Measurements from ENCODE around the gene CT45A9. TPM values are rescaled to one million over a fixed set of nuclear protein-coding genes. Genes with fewer than 3 reads are reported as not detected.

Gene CT45A9
- total RNA-seq, 1 experiment from 2014 or later = not detected

Other genes starting within 250 kb of the CT45A9 start
- gene CT45A1, start 158.2 kb downstream of the CT45A9 start, total RNA-seq (2021) = not detected in 3 replicates
- gene CT45A3, start 103.6 kb downstream of the CT45A9 start, total RNA-seq (2021) = not detected in 3 replicates
- not detected in 3 replicates for gene CT45A5, start 86.3 kb downstream of the CT45A9 start, total RNA-seq (2021)
- not detected in 3 replicates for gene CT45A6, start 69.0 kb downstream of the CT45A9 start, total RNA-seq (2021)
- gene CT45A2, start 51.8 kb downstream of the CT45A9 start, total RNA-seq (2021) = not detected in 3 replicates
- gene CT45A7, start 34.5 kb downstream of the CT45A9 start, total RNA-seq (2021) = not detected in 3 replicates
- not detected in 3 replicates for gene CT45A8, start 17.3 kb downstream of the CT45A9 start, total RNA-seq (2021)
- gene CT45A10, start 21.6 kb upstream of the CT45A9 start, total RNA-seq (2021) = 0.33 TPM in 1 of 3 replicates, not detected in the others
- not detected in 3 replicates for gene SAGE1, start 21.9 kb upstream of the CT45A9 start, total RNA-seq (2021)
- 15.4 to 18.8 TPM (median 18.1 TPM) in 3 replicates for gene MMGT1, start 102.2 kb upstream of the CT45A9 start, total RNA-seq (2021)
- gene SLC9A6, start 113.6 kb upstream of the CT45A9 start, total RNA-seq (2021) = 8.2 to 10.8 TPM (median 9.6 TPM) in 3 replicates